Measurements from ENCODE around the gene SPDYE2.
"Not testable (repeated sequence)": the region's sequence is repeated elsewhere in the genome, so short reads cannot be mapped to it uniquely, and the experiment has no call there.

GRCh38 chr7:102542771-102543170, 8.3 kb upstream of the SPDYE2 start:
- not testable (repeated sequence) for TF ChIP-seq REST (IDR thresholded peaks at IDR 0.05); CHD4 (IDR thresholded peaks at IDR 0.05; ENCODE audit: borderline replicate concordance); EP300 (IDR thresholded peaks at IDR 0.05); CTCF (IDR thresholded peaks at IDR 0.05); RCOR1 (IDR thresholded peaks at IDR 0.05; ENCODE audit: low read depth, low read length); MAX (IDR thresholded peaks at IDR 0.05); PBX3 (IDR thresholded peaks at IDR 0.05); MYC (IDR thresholded peaks at IDR 0.05; ENCODE audit: borderline replicate concordance, low read length); SMC3 (IDR thresholded peaks at IDR 0.05)

Measured in A549 (cell line).